Measurements from ENCODE around the gene IYD.
A peak's percentile ranks its signal among the peaks of the same experiment; 100 is the strongest.
"Not testable (repeated sequence)": the region's sequence is repeated elsewhere in the genome, so short reads cannot be mapped to it uniquely, and the experiment has no call there.

Gene IYD

GRCh38 chr6:150435360-150435759 lies 66.5 kb downstream of the IYD start:
- DNase-seq (ENCODE audit: low spot score): no peak

- no peak for DNase-seq (ENCODE audit: low spot score)
Observed at GRCh38 chr6:150435832-150436231, 67.0 kb downstream of the IYD start.

DNA sequence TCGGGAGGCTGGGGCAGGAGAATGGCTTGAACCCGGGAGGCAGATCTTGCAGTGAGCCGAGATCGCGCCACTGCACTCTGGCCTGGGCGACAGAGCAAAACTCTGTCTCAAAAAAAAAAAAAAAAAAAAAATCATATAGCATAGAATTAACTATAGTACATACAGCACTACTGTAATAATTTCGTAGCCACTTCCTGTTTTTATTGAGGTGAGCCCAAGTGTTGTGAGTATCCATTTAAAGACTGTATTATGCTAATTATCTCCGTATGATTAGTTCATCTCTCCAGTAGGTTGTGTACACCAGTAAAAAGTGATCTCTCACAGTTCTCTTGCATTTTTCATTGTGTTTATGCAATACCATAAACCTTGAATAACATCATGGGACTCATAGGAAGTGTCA lies 70.6 kb downstream of the IYD start:
- DNase-seq (ENCODE audit: low spot score): no peak

GRCh38 chr6:150443621-150444020 lies 74.8 kb downstream of the IYD start:
- DNase-seq (ENCODE audit: low spot score): no peak

DNA sequence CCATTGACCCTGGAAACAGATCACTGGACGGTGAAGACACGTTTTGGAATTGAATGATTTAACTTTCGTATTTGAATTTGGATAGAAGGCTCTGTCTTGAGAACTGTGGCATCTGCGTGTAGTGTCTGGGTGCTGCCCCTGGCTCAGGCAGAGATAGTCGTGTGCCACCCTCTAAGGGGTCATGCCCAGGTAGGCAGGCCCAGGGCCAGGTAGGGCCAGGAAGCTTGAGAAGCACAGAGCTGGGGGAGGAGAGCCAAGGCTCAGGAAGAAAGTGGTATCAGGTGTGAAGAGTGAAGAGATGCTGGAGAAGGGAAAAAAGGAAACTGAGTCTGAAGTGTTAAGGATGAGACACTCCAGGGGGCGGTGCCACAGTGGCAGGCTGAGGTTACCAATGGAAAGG lies 75.5 kb downstream of the IYD start:
- DNase-seq (ENCODE audit: low spot score): no peak

GRCh38 chr6:150445486-150445885 lies 76.7 kb downstream of the IYD start:
- DNase-seq (ENCODE audit: low spot score): no peak

- DNase-seq (ENCODE audit: low spot score): peak; percentile 36
Observed at GRCh38 chr6:150448221-150448620, 79.4 kb downstream of the IYD start.

GRCh38 chr6:150449055-150449454 lies 80.2 kb downstream of the IYD start:
- DNase-seq (ENCODE audit: low spot score): not testable (repeated sequence)

GRCh38 chr6:150450918-150451317 lies 82.1 kb downstream of the IYD start:
- no peak for DNase-seq (ENCODE audit: low spot score)

- DNase-seq (ENCODE audit: low spot score): no peak
Observed at GRCh38 chr6:150451807-150452427, 83.1 kb downstream of the IYD start.

DNA sequence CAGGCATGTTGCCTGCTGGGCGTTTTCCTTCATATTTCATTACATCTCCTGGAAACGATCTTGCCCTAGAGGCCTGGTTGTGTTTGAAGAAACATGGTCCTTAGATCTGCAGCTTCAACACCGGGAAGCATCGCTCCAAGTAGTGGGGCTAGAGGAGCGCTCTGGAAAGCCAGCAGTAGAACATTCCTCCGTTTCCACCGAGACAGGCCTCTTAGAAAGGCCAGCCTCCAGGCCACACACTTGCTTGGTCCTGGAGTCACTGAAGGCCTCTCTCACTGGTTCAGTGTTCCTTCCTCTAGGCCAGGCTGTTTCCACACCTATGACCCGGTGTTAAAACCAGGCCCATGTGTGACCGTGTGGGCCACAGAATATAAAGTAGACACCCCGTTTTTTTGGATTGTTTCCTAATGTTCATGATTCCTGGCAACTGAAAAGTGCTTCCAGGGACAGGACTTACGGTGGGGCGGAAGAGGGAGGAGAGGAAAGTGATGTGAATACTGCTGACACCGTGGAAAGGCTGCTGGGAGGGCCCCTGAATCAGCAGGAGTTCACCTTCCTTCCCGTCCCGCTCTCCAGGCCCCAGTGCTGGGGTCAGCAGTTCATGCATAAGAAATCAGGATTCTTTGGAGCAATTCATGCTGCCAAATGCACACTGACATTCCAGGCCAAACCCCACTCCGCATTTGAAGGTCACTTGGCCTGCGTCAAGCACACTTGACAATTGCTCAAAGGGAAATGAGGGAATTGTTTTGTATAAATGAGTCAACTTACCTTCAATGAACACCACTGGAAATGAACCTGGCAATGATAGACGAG lies 83.8 kb downstream of the IYD start:
- DNase-seq (ENCODE audit: low spot score): no peak

DNA sequence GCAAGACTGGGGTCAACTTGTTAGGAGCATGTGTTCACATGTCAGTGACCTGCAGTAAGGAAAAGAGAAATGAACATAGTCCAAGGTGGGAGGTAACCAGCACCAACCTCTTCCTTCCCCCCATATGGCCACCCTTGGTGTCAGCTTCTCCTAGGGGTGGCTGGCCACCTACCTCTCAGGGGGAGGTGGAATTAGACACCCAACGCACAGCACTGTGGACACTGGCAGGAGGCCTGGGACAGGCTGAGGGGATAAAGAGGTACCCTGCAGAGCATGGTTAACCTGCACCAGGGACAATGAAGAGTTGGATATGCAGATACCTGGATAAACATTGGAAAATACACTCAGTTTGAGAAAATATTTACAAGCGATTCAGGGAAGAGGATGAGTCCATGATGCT lies 84.5 kb downstream of the IYD start:
- DNase-seq (ENCODE audit: low spot score): no peak
